ENCODE data around the gene TRIM2.
"Not testable (repeated sequence)": the region's sequence is repeated elsewhere in the genome, so short reads cannot be mapped to it uniquely, and the experiment has no call there.

Gene TRIM2

GRCh38 chr4:153186046-153186728 is 18.1 kb upstream of the TRIM2 start:
- TF ChIP-seq CTCF (IDR thresholded peaks at IDR 0.05; ENCODE audit: low read depth, low read length, missing control alignments) = no peak
- no peak for DNase-seq (ENCODE audit: extremely low read depth, low read depth)
- no peak overlapping the region for H3K4me3 ChIP-seq (replicated peaks; ENCODE audit: low read depth, low read length)

GRCh38 chr4:153189016-153189801 is 15.0 kb upstream of the TRIM2 start:
- no peak overlapping the region for H3K4me3 ChIP-seq (replicated peaks; ENCODE audit: low read depth, low read length)
- DNase-seq (ENCODE audit: extremely low read depth, low read depth) = no peak
- TF ChIP-seq CTCF (IDR thresholded peaks at IDR 0.05; ENCODE audit: low read depth, low read length, missing control alignments) = no peak

- H3K4me3 ChIP-seq (replicated peaks; ENCODE audit: low read depth, low read length) = no peak overlapping the region
- no peak for TF ChIP-seq CTCF (IDR thresholded peaks at IDR 0.05; ENCODE audit: low read depth, low read length, missing control alignments)
- no peak for DNase-seq (ENCODE audit: extremely low read depth, low read depth)
Measured at GRCh38 chr4:153191795-153192363, 12.4 kb upstream of the TRIM2 start.

GRCh38 chr4:153197301-153197700 is 6.9 kb upstream of the TRIM2 start:
- DNase-seq (ENCODE audit: extremely low read depth, low read depth) = no peak
- no peak overlapping the region for H3K4me3 ChIP-seq (replicated peaks; ENCODE audit: low read depth, low read length)
- no peak for TF ChIP-seq CTCF (IDR thresholded peaks at IDR 0.05; ENCODE audit: low read depth, low read length, missing control alignments)

- no peak for TF ChIP-seq CTCF (IDR thresholded peaks at IDR 0.05; ENCODE audit: low read depth, low read length, missing control alignments)
- no peak for DNase-seq (ENCODE audit: extremely low read depth, low read depth)
- H3K4me3 ChIP-seq (replicated peaks; ENCODE audit: low read depth, low read length) = no peak overlapping the region
Measured at GRCh38 chr4:153198719-153199118, 5.5 kb upstream of the TRIM2 start.

- DNase-seq (ENCODE audit: extremely low read depth, low read depth); H3K4me3 ChIP-seq (replicated peaks; ENCODE audit: low read depth, low read length): not testable (repeated sequence)
Measured at GRCh38 chr4:153203746-153204145, 497 bp upstream of the TRIM2 start.

All from HFF-Myc (cell line).